NCI-H446 (cell line): ENCODE measurements around the gene RPTOR.
"Not testable (repeated sequence)": the region's sequence is repeated elsewhere in the genome, so short reads cannot be mapped to it uniquely, and the experiment has no call there.

ENCODE experiments used
- DNase-seq, 2 experiments: peaks; one replicate each; lab custom pipeline; 2025; lab: John Stamatoyannopoulos, UW

RPTOR gene

GRCh38 chr17:80744725-80745124 lies 200.1 kb downstream of the RPTOR start:
- not testable (repeated sequence) for DNase-seq

GRCh38 chr17:80745183-80745582 lies 200.5 kb downstream of the RPTOR start:
- DNase-seq = no peak

DNA sequence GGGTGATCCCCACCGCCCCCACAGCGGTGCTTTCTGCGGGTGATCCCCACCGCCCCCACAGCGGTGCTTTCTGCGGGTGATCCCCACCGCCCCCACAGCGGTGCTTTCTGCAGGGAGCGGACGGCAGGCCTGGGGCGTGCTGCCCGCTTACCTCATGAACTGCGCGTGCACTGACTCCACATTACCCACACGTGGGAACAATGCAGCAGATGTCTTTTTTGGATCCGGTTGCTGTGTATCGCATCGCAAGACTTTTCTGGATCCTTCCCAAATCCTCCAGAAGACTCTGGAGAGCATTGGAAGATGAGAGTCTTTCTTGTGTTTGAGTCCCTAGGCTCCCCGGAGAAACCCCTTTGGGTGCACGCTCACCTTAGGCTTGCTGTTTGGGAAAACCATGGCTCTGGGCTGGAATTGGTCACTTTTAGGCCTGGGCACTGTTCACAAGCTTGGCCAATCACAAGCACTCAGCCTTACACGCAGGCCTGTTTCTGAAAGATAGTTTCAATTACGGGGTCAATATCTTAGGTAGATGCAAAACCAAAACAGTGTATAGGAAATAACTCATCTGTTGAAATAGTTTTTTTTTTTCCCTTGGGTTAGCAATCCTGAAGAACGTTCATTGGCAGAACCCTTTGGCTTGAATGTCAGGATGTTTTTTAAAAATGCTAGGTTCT lies 201.8 kb downstream of the RPTOR start:
- DNase-seq = peak in 1 of 2 experiments; percentile 79

GRCh38 chr17:80747469-80747868 lies 202.8 kb downstream of the RPTOR start:
- DNase-seq = no peak

- DNase-seq = no peak
These were observed 205.0 kb downstream of the RPTOR start for GRCh38 chr17:80749611-80750010.

GRCh38 chr17:80750263-80750662 lies 205.6 kb downstream of the RPTOR start:
- DNase-seq = no peak

GRCh38 chr17:80751070-80751945 lies 206.7 kb downstream of the RPTOR start:
- no peak for DNase-seq

- DNase-seq = no peak
These were observed 207.4 kb downstream of the RPTOR start for GRCh38 chr17:80751946-80752581.

DNA sequence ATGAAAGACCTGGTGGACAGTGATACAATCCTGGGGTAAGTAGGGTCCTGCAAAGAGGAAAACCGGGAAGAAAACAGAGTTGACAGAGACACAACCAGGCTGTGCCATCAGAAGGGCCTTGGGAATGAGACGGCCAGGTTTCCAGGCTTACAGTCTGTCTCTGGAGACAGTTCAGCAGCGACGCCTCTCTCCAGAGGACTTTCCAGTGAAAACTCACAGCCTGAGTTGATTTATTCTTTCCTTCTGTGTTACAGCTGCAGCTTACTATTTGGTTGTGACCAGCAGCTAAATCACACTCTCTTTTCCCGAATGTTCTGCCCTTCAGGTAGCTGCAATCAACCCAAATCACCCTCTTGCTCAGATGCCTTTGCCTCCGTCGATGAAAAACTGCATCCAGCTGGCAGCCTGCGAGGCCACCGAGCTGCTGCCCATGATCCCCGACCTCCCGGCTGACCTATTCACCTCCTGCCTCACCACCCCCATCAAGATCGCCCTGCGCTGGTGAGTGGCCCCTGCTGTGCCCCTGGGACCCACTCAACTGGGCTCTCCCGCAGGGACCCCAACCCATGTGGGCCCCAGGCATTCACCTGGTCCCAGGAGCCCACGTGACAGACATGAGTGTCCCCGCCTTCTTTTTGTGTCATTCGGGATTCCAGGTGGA lies 209.2 kb downstream of the RPTOR start:
- DNase-seq = no peak

GRCh38 chr17:80754846-80755245 lies 210.2 kb downstream of the RPTOR start:
- DNase-seq = no peak

GRCh38 chr17:80755650-80756405 lies 211.2 kb downstream of the RPTOR start:
- no peak for DNase-seq

GRCh38 chr17:80758481-80759376 lies 214.1 kb downstream of the RPTOR start:
- no peak for DNase-seq

- no peak for DNase-seq
These were observed 214.7 kb downstream of the RPTOR start for GRCh38 chr17:80759377-80759673.

DNA sequence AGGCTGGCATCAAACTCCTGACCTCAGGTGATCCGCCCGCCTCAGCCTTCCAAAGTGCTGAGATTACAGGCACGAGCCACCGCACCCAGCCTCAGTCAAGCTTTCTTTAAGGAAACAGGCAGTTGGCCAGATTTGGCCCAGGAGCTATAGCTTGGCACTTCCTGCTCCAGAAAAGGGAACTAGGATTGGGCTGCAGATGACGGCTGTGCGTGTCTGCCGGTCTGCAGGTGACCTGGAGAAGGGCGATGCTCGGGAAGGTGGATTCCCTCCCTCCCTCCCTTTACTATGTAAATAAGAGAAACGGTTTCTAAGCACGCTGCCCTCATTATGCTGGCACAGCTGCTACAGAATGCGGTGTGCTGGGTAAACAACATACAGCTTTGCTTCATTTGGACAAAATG lies 215.9 kb downstream of the RPTOR start:
- peak in 1 of 2 experiments; percentile 9 for DNase-seq

GRCh38 chr17:80761110-80761871 lies 216.7 kb downstream of the RPTOR start:
- no peak for DNase-seq

DNA sequence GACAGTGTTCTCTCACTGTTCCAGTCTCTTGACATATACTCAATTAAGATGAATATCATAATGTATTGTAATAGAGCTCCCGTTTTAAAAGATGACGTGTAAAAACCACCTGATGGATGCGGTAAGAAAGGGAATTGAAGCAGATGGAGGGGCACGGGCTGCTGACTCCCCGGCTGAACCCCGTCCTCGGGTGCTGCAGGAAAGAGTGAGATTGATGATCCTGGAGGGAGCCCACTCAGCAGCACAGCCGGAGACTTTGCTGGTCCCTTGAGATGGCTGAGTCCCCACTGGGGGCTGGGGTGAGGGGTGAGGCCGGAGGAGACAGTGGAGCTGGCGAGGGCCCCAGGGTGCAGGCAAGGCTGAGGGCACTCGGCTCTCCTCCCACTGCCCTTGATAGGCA lies 217.4 kb downstream of the RPTOR start:
- DNase-seq = no peak

GRCh38 chr17:80763293-80763867 lies 218.7 kb downstream of the RPTOR start:
- DNase-seq = no peak

GRCh38 chr17:80764627-80765145 lies 220.0 kb downstream of the RPTOR start:
- DNase-seq = not testable (repeated sequence)

- no peak for DNase-seq
These were observed 220.8 kb downstream of the RPTOR start for GRCh38 chr17:80765241-80765961.
